K562 (cell line): ENCODE results near the gene TMPRSS11A. TPM values are rescaled to one million over a fixed set of nuclear protein-coding genes. Genes with fewer than 3 reads are reported as not detected.
A peak's percentile ranks its signal among the peaks of the same experiment; 100 is the strongest.

Source experiments
- ATF7 ChIP-seq: fragments of 450-650 bp; IDR thresholded peaks from 2 replicates; pipeline ENCODE4 v1.7.1; 2014; ENCODE audit warnings: mild to moderate bottlenecking, moderate library complexity
- C11orf30 ChIP-seq: fragments of 450-650 bp; IDR thresholded peaks from 2 replicates; pipeline ENCODE4 v1.6.1; 2016; ENCODE audit warnings: low read depth, mild to moderate bottlenecking
- CBFB ChIP-seq: sonication (generic); formaldehyde crosslinking; IDR thresholded peaks from 2 replicates; pipeline ENCODE4 v1.4.0; 2020; ENCODE audit warnings: mild to moderate bottlenecking, missing genetic modification reagents
- CLOCK ChIP-seq: fragments of 250-450 bp; sonication (Bioruptor Pico); IDR thresholded peaks from 2 replicates; pipeline ENCODE4 v1.4.0; 2020; ENCODE audit warnings: mild to moderate bottlenecking, moderate library complexity, borderline replicate concordance
- FOSL1 ChIP-seq: fragments of 200-800 bp; sonication (Bioruptor generic); conservative IDR thresholded peaks from 2 replicates; pipeline ENCODE4 v1.6.1; 2016; ENCODE audit warnings: missing genetic modification characterization, missing compliant biosample characterization
- KLF1 ChIP-seq: fragments of 450-650 bp; IDR thresholded peaks from 2 replicates; pipeline ENCODE4 v1.6.1; 2016; ENCODE audit warnings: missing genetic modification characterization, missing compliant biosample characterization
- RAD21 ChIP-seq, 2 experiments: fragments of 250-450 bp in 1 of 2; fragments of 450-650 bp in 1 of 2; sonication (Bioruptor Pico) in 1 of 2; formaldehyde crosslinking in 1 of 2; IDR thresholded peaks in 1 of 2; conservative IDR thresholded peaks in 1 of 2; 2 replicates each; pipeline versions ENCODE4 v1.4.0 to v1.8.0; 2020 to 2022; ENCODE audit warnings: mild to moderate bottlenecking in 2 of 2, moderate library complexity in 1 of 2
- REST ChIP-seq, 2 experiments: fragments of 450-650 bp; formaldehyde crosslinking in 1 of 2; IDR thresholded peaks; 2 replicates each; pipeline versions ENCODE4 v1.4.0 to v1.6.1; 2014 to 2020; ENCODE audit warnings: mild to moderate bottlenecking in 2 of 2, borderline replicate concordance in 1 of 2, low read depth in 1 of 2
- SIX5 ChIP-seq, 2 experiments: IDR thresholded peaks; 2 replicates each; pipeline ENCODE4 v1.6.1; 2011; ENCODE audit warnings: low read length in 2 of 2, borderline replicate concordance in 1 of 2, low read depth in 1 of 2, mild to moderate bottlenecking in 1 of 2, moderate library complexity in 1 of 2; ENCODE audit not compliant: insufficient read depth in 1 of 2
- TBL1XR1 ChIP-seq, 2 experiments: IDR thresholded peaks; 2 replicates each; pipeline ENCODE4 v1.6.1; 2012; ENCODE audit warnings: improper control_type of control experiment in 2 of 2, low read length in 2 of 2, mild to moderate bottlenecking in 1 of 2
- TEAD4 ChIP-seq, 2 experiments: sonication (generic) in 1 of 2; formaldehyde crosslinking in 1 of 2; IDR thresholded peaks; 2 replicates each; pipeline versions ENCODE4 v1.6.1 to v1.8.0; 2012 to 2022; ENCODE audit warnings: borderline replicate concordance in 1 of 2, inconsistent platforms in 1 of 2, low read length in 1 of 2, mild to moderate bottlenecking in 1 of 2, missing genetic modification reagents in 1 of 2
- ZFX ChIP-seq: sonication (generic); formaldehyde crosslinking; IDR thresholded peaks from 2 replicates; pipeline ENCODE4 v1.8.0; 2022; ENCODE audit warnings: mild to moderate bottlenecking, missing genetic modification reagents, moderate library complexity
- ZNF347 ChIP-seq: fragments of 450-650 bp; formaldehyde crosslinking; IDR thresholded peaks from 2 replicates; pipeline ENCODE4 v1.4.0; 2020; ENCODE audit warnings: low read depth, mild to moderate bottlenecking, moderate library complexity
- polyA plus RNA-seq, 8 experiments: library from polyadenylated mRNA; depleted of rRNA in 4 of 8; stranded (reverse) in 5 of 8; unstranded in 3 of 8; fragments of >200 nt; fragmentation: Nextera tagmentation in 2 of 8; fragmentation: Illumina TruSeq in 1 of 8; extraction: Ambion mirVana in 2 of 8; extraction: Trizol in 1 of 8; gene quantifications; 2 replicates each; pipeline versions ENCODE4 v1.2.1 to v1.2.3, GENCODE V29; 2011 to 2014; ENCODE audit warnings: inconsistent platforms in 1 of 8, missing spikeins in 1 of 8
- total RNA-seq, 7 experiments: library from RNA; depleted of rRNA in 6 of 7; stranded (reverse); fragments of >200 nt in 6 of 7; fragmentation: Illumina TruSeq in 2 of 7; extraction: Trizol in 2 of 7; gene quantifications; 2 replicates each; pipeline versions ENCODE4 v1.2.1 to v1.2.3, GENCODE V29; 2011 to 2021; ENCODE audit warnings: low replicate concordance in 1 of 7

The TMPRSS11A gene
- total and polyA plus RNA-seq, 9 of the 15 experiments (the other 6 are each of a cell fraction or from before 2014, with no cell fraction given), result not detected

- no peak for TF ChIP-seq ATF7
- no peak for TF ChIP-seq FOSL1 (tag)
- TF ChIP-seq CBFB (CRISPR knock-in tag), result no peak
- no peak for TF ChIP-seq KLF1 (tag)
- no peak for TF ChIP-seq TBL1XR1 (IDR thresholded peaks at IDR 0.05; ENCODE audit: low read length in 2 of 2)
- peak; percentile 30; the same call in 1 of the 2 replicates for TF ChIP-seq C11orf30
- TF ChIP-seq ZNF347 (CRISPR knock-in tag), result no peak
- TF ChIP-seq ZFX, result no peak
- TF ChIP-seq CLOCK (CRISPR knock-in tag), result no peak
- TF ChIP-seq SIX5 (IDR thresholded peaks at IDR 0.05; ENCODE audit: borderline replicate concordance in 1 of 2, insufficient read depth in 1 of 2, low read depth in 1 of 2, low read length in 2 of 2), result no peak
- TF ChIP-seq REST (IDR thresholded peaks at IDR 0.05; ENCODE audit: borderline replicate concordance), result peak; percentile 34; the same call in 1 of the 2 replicates
- no peak for TF ChIP-seq REST (CRISPR knock-in tag; IDR thresholded peaks at IDR 0.05; ENCODE audit: low read depth)
- TF ChIP-seq RAD21 (CRISPR knock-in tag; conservative IDR thresholded peaks at IDR 0.05 in 1 of 2, IDR thresholded peaks at IDR 0.05 in 1 of 2), result peak; percentile 55 to 79
- TF ChIP-seq TEAD4 (IDR thresholded peaks at IDR 0.05; ENCODE audit: low read length), result no peak
- no peak for TF ChIP-seq TEAD4 (CRISPR knock-in tag; IDR thresholded peaks at IDR 0.05; ENCODE audit: borderline replicate concordance)
These were observed 44.9 kb downstream of the TMPRSS11A start (continued) for GRCh38 chr4:67918428-67918827.
